HG03575 (cell line): Measurements from ENCODE around the gene SIDT1.
"Not testable (repeated sequence)": the region's sequence is repeated elsewhere in the genome, so short reads cannot be mapped to it uniquely, and the experiment has no call there.

Experiments
- ATAC-seq: cut with Tn5 transposase; IDR thresholded peaks from one replicate; pipeline ENCODE4 v1.9.1; 2021; ENCODE audit not compliant: unreplicated experiment, insufficient number of reproducible peaks, low FRiP score; ENCODE audit errors: extremely low read depth

Gene SIDT1

GRCh38 chr3:113626503-113627371 lies 94.4 kb downstream of the SIDT1 start:
- no peak for ATAC-seq

- ATAC-seq, result no peak
These were observed 96.0 kb downstream of the SIDT1 start for GRCh38 chr3:113628316-113628715.

GRCh38 chr3:113628788-113629187 lies 96.4 kb downstream of the SIDT1 start:
- no peak for ATAC-seq

GRCh38 chr3:113629584-113630421 lies 97.4 kb downstream of the SIDT1 start:
- ATAC-seq, result no peak

- ATAC-seq, result no peak
These were observed 98.7 kb downstream of the SIDT1 start for GRCh38 chr3:113630956-113631542.

GRCh38 chr3:113631573-113631972 lies 99.2 kb downstream of the SIDT1 start:
- ATAC-seq, result no peak

- ATAC-seq, result no peak
These were observed 102.6 kb downstream of the SIDT1 start for GRCh38 chr3:113634782-113635474.

- not testable (repeated sequence) for ATAC-seq
These were observed 103.7 kb downstream of the SIDT1 start for GRCh38 chr3:113636034-113636433.

- ATAC-seq, result no peak
These were observed 105.4 kb downstream of the SIDT1 start for GRCh38 chr3:113637756-113638155.

- ATAC-seq, result no peak
These were observed 106.6 kb downstream of the SIDT1 start for GRCh38 chr3:113638910-113639309.

GRCh38 chr3:113643583-113643982 lies 111.2 kb downstream of the SIDT1 start:
- ATAC-seq, result no peak

- no peak for ATAC-seq
These were observed 116.2 kb downstream of the SIDT1 start for GRCh38 chr3:113648524-113648923.

- no peak for ATAC-seq
These were observed 117.0 kb downstream of the SIDT1 start for GRCh38 chr3:113649174-113649845.

GRCh38 chr3:113654310-113654709 lies 122.0 kb downstream of the SIDT1 start:
- no peak for ATAC-seq

GRCh38 chr3:113654851-113655250 lies 122.5 kb downstream of the SIDT1 start:
- no peak for ATAC-seq

GRCh38 chr3:113658107-113658506 lies 125.8 kb downstream of the SIDT1 start:
- ATAC-seq, result no peak

GRCh38 chr3:113659101-113659541 lies 126.8 kb downstream of the SIDT1 start:
- no peak for ATAC-seq

GRCh38 chr3:113659996-113660395 lies 127.6 kb downstream of the SIDT1 start:
- no peak for ATAC-seq

GRCh38 chr3:113660458-113660857 lies 128.1 kb downstream of the SIDT1 start:
- ATAC-seq, result no peak
